Nephron (organoid): ENCODE data around the gene OSBPL6.

ENCODE experiments used
- H3K27ac Mint-ChIP-seq, 3 experiments: 2 replicates each; pipeline ENCODE4 v1.8.0; 2020; ENCODE audit warnings: mixed read lengths in 3 of 3, mild to moderate bottlenecking in 2 of 3, moderate library complexity in 1 of 3
- H3K27me3 Mint-ChIP-seq: 2 replicates; pipeline ENCODE4 v1.8.0; 2021; ENCODE audit warnings: low read depth, mild to moderate bottlenecking, moderate library complexity, mixed read lengths
- H3K36me3 Mint-ChIP-seq: 2 replicates; pipeline ENCODE4 v1.8.0; 2020; ENCODE audit warnings: low read depth, mixed read lengths
- H3K4me1 Mint-ChIP-seq: 2 replicates; pipeline ENCODE4 v1.8.0; 2020; ENCODE audit warnings: mixed read lengths
- H3K4me3 Mint-ChIP-seq, 3 experiments: 2 replicates each; pipeline ENCODE4 v1.8.0; 2020; ENCODE audit warnings: mild to moderate bottlenecking in 3 of 3, mixed read lengths in 3 of 3, moderate library complexity in 2 of 3
- H3K9me3 Mint-ChIP-seq: 2 replicates; pipeline ENCODE4 v1.8.0; 2020; ENCODE audit warnings: mixed read lengths
- CTCF ChIP-seq, 3 experiments: fragments of 200-600 bp; sonication (generic); IDR thresholded peaks; one replicate each; pipeline ENCODE4 v1.5.0; 2021; ENCODE audit warnings: antibody characterized with exemption in 3 of 3; ENCODE audit not compliant: unreplicated experiment in 3 of 3

Gene OSBPL6

GRCh38 chr2:178395941-178396570, 201.7 kb downstream of the OSBPL6 start:
- TF ChIP-seq CTCF (IDR thresholded peaks at IDR 0.05; ENCODE audit: unreplicated experiment in 3 of 3): no peak
- Mint-ChIP-seq H3K9me3 (no peaks in the 10 kb centered on the region), H3K27me3 (no peaks in the 10 kb centered on the region), H3K36me3 (peaks cover 1% of the 10 kb centered on the region), H3K4me3 (no peak overlapping the region), H3K4me1 (peaks cover 9% of the 10 kb centered on the region), H3K27ac (no peak overlapping the region)

GRCh38 chr2:178397002-178397605, 202.8 kb downstream of the OSBPL6 start:
- no peak overlapping the region for H3K4me3 Mint-ChIP-seq
- TF ChIP-seq CTCF (IDR thresholded peaks at IDR 0.05; ENCODE audit: unreplicated experiment in 3 of 3): peak; percentile 66 to 73 (median 66)
- H3K4me1 Mint-ChIP-seq: peaks cover 9% of the 10 kb centered on the region
- H3K27me3 Mint-ChIP-seq: no peaks in the 10 kb centered on the region
- no peaks in the 10 kb centered on the region for H3K36me3 Mint-ChIP-seq
- no peaks in the 10 kb centered on the region for H3K9me3 Mint-ChIP-seq
- no peak overlapping the region for H3K27ac Mint-ChIP-seq

- no peak overlapping the region for H3K4me3 Mint-ChIP-seq
- peaks cover 4% of the 10 kb centered on the region for H3K27me3 Mint-ChIP-seq
- no peak for TF ChIP-seq CTCF (IDR thresholded peaks at IDR 0.05; ENCODE audit: unreplicated experiment in 3 of 3)
- no peaks in the 10 kb centered on the region for H3K9me3 Mint-ChIP-seq
- no peak overlapping the region for H3K27ac Mint-ChIP-seq
- H3K4me1 Mint-ChIP-seq: peaks cover 23% of the 10 kb centered on the region
- no peaks in the 10 kb centered on the region for H3K36me3 Mint-ChIP-seq
These were observed 207.7 kb downstream of the OSBPL6 start for GRCh38 chr2:178401994-178402437.

DNA sequence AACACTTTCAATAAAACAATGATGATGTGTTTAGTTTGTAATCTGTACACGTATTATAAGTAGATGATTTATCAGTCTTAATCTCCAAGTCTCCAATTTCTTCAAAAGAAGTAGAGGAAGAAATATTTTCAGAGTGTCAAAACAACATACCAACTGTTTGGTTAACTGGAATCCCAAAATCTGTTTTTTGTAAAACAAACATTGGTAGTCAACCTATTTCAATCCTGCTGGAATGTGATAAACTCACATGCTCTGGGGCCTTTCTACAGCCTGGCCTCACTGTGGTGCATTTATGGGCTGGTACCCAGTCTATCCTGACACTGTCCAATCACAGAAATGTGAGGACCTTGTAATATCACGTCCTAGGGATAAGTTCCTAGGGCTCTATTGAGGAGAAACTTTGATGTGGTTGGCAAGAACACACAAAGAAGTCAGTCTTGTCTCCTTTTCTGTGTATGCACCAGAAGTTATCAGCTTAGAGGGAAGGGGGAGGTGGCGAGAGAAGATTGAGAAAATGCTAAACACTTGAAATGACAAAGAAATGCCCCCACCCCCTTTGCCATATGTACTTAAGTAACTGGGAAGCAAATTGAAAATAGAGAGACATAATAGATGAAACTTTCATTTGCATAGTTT, 209.5 kb downstream of the OSBPL6 start:
- H3K27ac Mint-ChIP-seq: peak overlapping the region in 2 of 3 experiments; percentile 72 to 77
- H3K4me3 Mint-ChIP-seq: no peak overlapping the region
- no peak for TF ChIP-seq CTCF (IDR thresholded peaks at IDR 0.05; ENCODE audit: unreplicated experiment in 3 of 3)
- H3K4me1 Mint-ChIP-seq: peaks cover 18% of the 10 kb centered on the region
- no peaks in the 10 kb centered on the region for H3K36me3 Mint-ChIP-seq
- no peaks in the 10 kb centered on the region for H3K9me3 Mint-ChIP-seq
- H3K27me3 Mint-ChIP-seq: peaks cover 4% of the 10 kb centered on the region

GRCh38 chr2:178404368-178404767, 210.1 kb downstream of the OSBPL6 start:
- Mint-ChIP-seq H3K27me3 (peaks cover 4% of the 10 kb centered on the region), H3K36me3 (no peaks in the 10 kb centered on the region), H3K27ac (peak overlapping the region; percentile 72 to 87 (median 77)), H3K4me1 (peaks cover 18% of the 10 kb centered on the region), H3K4me3 (no peak overlapping the region), H3K9me3 (no peaks in the 10 kb centered on the region)
- TF ChIP-seq CTCF (IDR thresholded peaks at IDR 0.05; ENCODE audit: unreplicated experiment in 3 of 3): no peak
